ENCODE results near the gene MRPL10.

GRCh38 chr17:47806913-47807255, 24.5 kb downstream of the MRPL10 start:
- TF ChIP-seq POLR2A (IDR thresholded peaks at IDR 0.05; ENCODE audit: low read length), result no peak
- TF ChIP-seq, protein P1, sequence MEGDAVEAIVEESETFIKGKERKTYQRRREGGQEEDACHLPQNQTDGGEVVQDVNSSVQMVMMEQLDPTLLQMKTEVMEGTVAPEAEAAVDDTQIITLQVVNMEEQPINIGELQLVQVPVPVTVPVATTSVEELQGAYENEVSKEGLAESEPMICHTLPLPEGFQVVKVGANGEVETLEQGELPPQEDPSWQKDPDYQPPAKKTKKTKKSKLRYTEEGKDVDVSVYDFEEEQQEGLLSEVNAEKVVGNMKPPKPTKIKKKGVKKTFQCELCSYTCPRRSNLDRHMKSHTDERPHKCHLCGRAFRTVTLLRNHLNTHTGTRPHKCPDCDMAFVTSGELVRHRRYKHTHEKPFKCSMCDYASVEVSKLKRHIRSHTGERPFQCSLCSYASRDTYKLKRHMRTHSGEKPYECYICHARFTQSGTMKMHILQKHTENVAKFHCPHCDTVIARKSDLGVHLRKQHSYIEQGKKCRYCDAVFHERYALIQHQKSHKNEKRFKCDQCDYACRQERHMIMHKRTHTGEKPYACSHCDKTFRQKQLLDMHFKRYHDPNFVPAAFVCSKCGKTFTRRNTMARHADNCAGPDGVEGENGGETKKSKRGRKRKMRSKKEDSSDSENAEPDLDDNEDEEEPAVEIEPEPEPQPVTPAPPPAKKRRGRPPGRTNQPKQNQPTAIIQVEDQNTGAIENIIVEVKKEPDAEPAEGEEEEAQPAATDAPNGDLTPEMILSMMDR (IDR thresholded peaks at IDR 0.05), result no peak
- no peak for TF ChIP-seq REST (IDR thresholded peaks at IDR 0.05)
- TF ChIP-seq, protein P2, sequence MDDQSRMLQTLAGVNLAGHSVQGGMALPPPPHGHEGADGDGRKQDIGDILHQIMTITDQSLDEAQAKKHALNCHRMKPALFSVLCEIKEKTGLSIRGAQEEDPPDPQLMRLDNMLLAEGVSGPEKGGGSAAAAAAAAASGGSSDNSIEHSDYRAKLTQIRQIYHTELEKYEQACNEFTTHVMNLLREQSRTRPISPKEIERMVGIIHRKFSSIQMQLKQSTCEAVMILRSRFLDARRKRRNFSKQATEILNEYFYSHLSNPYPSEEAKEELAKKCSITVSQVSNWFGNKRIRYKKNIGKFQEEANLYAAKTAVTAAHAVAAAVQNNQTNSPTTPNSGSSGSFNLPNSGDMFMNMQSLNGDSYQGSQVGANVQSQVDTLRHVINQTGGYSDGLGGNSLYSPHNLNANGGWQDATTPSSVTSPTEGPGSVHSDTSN (IDR thresholded peaks at IDR 0.05), result no peak
- TF ChIP-seq CBX8 (IDR thresholded peaks at IDR 0.05), result no peak
- TF ChIP-seq RAD21 (conservative IDR thresholded peaks at IDR 0.05 in 1 of 2, IDR thresholded peaks at IDR 0.05 in 1 of 2), result no peak
- no peak for TF ChIP-seq RCOR1 (IDR thresholded peaks at IDR 0.05; ENCODE audit: low read depth, low read length)
